Activated CD4-positive, alpha-beta memory T cell treated with anti-CD3 and anti-CD28 coated beads for 36 hours (primary cell): ENCODE measurements around the gene RBM42. TPM values are rescaled to one million over a fixed set of nuclear protein-coding genes. Genes with fewer than 3 reads are reported as not detected.
"Not testable (repeated sequence)": the region's sequence is repeated elsewhere in the genome, so short reads cannot be mapped to it uniquely, and the experiment has no call there.

Experiments used
- CTCF ChIA-PET: fragments of 350-600 bp; sonication (Branson Sonifier 250); formaldehyde crosslinking; loops from one replicate; lab custom pipeline; 2021; ENCODE audit warnings: antibody characterized with exemption, inconsistent platforms; lab: Charles Lee
- POLR2A ChIA-PET: fragments of 350-600 bp; sonication (Branson Sonifier 250); formaldehyde crosslinking; loops from one replicate; lab custom pipeline; 2021; ENCODE audit warnings: antibody characterized with exemption; lab: Charles Lee
- DNase-seq: peaks from one replicate; pipeline ENCODE4 v3.0.0-alpha.2; 2020
- H3K27ac Mint-ChIP-seq: one replicate; pipeline ENCODE4 v1.8.0; 2021; ENCODE audit warnings: mixed read lengths
- H3K27me3 Mint-ChIP-seq: one replicate; pipeline ENCODE4 v1.8.0; 2021; ENCODE audit warnings: mixed read lengths
- H3K36me3 Mint-ChIP-seq: one replicate; pipeline ENCODE4 v1.8.0; 2021; ENCODE audit warnings: mixed read lengths
- H3K4me1 Mint-ChIP-seq: one replicate; pipeline ENCODE4 v1.8.0; 2021; ENCODE audit warnings: low read depth, mixed read lengths
- H3K4me3 Mint-ChIP-seq: one replicate; pipeline ENCODE4 v1.8.0; 2021; ENCODE audit warnings: mild to moderate bottlenecking, mixed read lengths
- H3K9me3 Mint-ChIP-seq: one replicate; pipeline ENCODE4 v1.8.0; 2021; ENCODE audit warnings: mixed read lengths
- intact Hi-C: fragments of 100-400 bp; cut with micrococcal nuclease; formaldehyde crosslinking; loops from one replicate; pipeline ENCODE4 v1.15.1; 2023
- total RNA-seq, 2 experiments: library from RNA; stranded (reverse); gene quantifications; one replicate each; pipeline ENCODE4 v1.2.3, GENCODE V29; 2021

Gene RBM42
- total RNA-seq, 2 experiments from 2014 or later, result 86.4 to 88.0 TPM

DNA sequence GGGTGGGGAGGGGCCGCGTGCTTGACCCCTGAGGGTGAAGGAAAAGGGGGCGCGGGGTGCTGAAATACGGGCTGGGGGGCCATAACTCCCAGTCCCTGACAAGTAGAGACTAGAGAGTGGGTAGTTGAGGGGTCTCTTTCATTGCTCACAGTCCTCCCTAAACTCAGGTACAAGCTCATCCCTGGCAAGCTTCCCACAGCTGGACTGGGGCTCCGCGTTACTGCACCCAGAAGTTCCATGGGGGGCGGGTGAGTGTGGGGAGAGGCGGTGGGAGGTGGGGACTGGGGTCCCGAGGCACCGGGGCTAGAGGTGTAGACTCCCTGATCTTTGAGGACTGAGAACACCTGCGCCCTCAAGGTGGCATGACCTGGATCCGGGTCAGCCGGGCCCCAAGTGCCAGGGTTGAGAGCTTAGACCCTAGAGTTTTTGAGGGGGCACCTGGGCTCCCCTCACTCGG lies 14.0 kb downstream of the RBM42 start:
- H3K9me3 Mint-ChIP-seq, result no peaks in the 10 kb centered on the region
- ChIA-PET POLR2A (interaction anchor here (0.9 to 1.9 kb wide), 5 partner anchors 13 to 60 kb away, joined by 3 to 5 read pairs (median 3); partner anchors contain the start of gene HAUS5), CTCF (interaction anchor here (1.1 kb wide), 1 partner anchor 30 kb away, joined by 3 read pairs; the partner anchor contains the start of gene HAUS5)
- H3K27me3 Mint-ChIP-seq, result no peaks in the 10 kb centered on the region
- DNase-seq, result no peak
- no peak overlapping the region for H3K27ac Mint-ChIP-seq
- H3K36me3 Mint-ChIP-seq, result peaks cover 3% of the 10 kb centered on the region
- intact Hi-C loops, result loop anchor here (10.0 kb wide), 2 partner anchors 102 to 492 kb away; partner anchors contain the start of genes IGFLR1, LIN37, PSENEN and U2AF1L4
- H3K4me1 Mint-ChIP-seq, result peaks cover 32% of the 10 kb centered on the region
- H3K4me3 Mint-ChIP-seq, result peak overlapping the region; percentile 80

DNA sequence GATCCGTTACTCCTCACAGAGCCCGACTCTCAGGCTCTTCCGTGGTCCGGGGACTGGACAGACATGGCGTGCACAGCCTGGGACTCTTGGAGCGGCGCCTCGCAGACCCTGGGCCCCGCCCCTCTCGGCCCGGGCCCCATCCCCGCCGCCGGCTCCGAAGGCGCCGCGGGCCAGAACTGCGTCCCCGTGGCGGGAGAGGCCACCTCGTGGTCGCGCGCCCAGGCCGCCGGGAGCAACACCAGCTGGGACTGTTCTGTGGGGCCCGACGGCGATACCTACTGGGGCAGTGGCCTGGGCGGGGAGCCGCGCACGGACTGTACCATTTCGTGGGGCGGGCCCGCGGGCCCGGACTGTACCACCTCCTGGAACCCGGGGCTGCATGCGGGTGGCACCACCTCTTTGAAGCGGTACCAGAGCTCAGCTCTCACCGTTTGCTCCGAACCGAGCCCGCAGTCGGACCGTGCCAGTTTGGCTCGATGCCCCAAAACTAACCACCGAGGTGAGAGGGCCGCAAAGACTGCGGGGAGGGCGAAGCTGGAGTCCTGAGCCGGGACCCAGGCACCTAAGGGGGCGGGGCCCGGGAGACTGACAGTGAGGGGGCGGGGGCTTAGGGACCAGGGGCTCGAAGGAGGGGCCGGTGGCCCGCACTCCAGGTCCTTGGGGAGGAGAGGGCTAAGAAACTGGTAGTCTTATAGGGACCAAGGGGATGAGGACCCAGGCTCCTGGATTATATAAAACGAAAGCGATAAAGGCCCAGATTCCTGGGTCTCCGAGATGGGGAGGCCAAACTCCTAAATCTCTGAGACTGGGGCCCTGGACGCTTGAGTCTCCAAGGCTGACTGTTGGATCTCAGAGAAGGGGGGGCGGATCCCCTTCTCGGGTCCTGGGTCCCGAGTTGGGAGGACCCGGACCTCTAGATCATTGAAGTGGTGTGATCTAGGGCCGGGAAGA lies 14.7 kb downstream of the RBM42 start:
- peak; percentile 88 for DNase-seq
- ChIA-PET POLR2A (interaction anchor here (0.8 to 2.5 kb wide), 7 partner anchors 12 to 131 kb away, joined by 3 to 14 read pairs (median 4); partner anchors contain the start of gene HAUS5), CTCF (interaction anchor here (0.8 to 1.2 kb wide), 3 partner anchors 31 to 133 kb away, joined by 3 to 5 read pairs (median 3); partner anchors contain the start of gene HAUS5)
- H3K4me1 Mint-ChIP-seq, result peaks cover 32% of the 10 kb centered on the region
- H3K27ac Mint-ChIP-seq, result peak overlapping the region; percentile 78
- H3K9me3 Mint-ChIP-seq, result no peaks in the 10 kb centered on the region
- intact Hi-C loops, result loop anchor here (1.0 to 10.0 kb wide), 6 partner anchors 15 to 491 kb away; partner anchors contain the start of genes HAUS5, IGFLR1, LIN37 and PSENEN
- peak overlapping the region; percentile 80 for H3K4me3 Mint-ChIP-seq
- peaks cover 4% of the 10 kb centered on the region for H3K36me3 Mint-ChIP-seq
- H3K27me3 Mint-ChIP-seq, result no peaks in the 10 kb centered on the region

DNA sequence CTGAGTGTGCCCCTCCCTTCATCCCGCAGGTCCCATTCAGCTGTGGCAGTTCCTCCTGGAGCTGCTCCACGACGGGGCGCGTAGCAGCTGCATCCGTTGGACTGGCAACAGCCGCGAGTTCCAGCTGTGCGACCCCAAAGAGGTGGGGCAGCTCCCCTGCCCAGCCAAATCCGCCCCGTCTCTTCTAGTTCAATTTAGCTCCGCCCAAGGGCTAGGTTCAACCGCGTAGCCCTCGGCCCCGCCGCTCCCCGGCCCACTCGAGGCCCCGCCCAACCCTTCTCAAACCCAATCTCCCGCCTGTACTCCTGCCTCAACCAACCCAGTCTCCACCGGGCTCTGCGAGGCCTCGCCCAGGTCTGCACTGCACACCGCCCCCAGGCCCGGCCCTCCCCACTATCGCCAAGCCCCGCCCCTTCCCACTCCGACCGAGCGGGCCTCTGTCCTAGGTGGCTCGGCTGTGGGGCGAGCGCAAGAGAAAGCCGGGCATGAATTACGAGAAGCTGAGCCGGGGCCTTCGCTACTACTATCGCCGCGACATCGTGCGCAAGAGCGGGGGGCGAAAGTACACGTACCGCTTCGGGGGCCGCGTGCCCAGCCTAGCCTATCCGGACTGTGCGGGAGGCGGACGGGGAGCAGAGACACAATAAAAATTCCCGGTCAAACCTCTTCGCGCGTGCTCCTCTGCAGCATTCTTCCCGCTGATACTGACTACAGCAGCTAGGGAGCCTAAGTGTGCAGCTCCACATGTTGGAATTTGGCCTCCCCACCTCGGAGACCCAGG lies 15.6 kb downstream of the RBM42 start:
- peak; percentile 99 for DNase-seq
- peaks cover 4% of the 10 kb centered on the region for H3K36me3 Mint-ChIP-seq
- intact Hi-C loops, result loop anchor here (1.0 to 10.0 kb wide), 6 partner anchors 16 to 490 kb away; partner anchors contain the start of genes HAUS5, IGFLR1, LIN37 and PSENEN
- peak overlapping the region; percentile 80 for H3K4me3 Mint-ChIP-seq
- POLR2A ChIA-PET, result interaction anchor here (0.5 to 2.5 kb wide), 7 partner anchors 13 to 130 kb away, joined by 3 to 14 read pairs (median 3); partner anchors contain the start of gene HAUS5
- peaks cover 38% of the 10 kb centered on the region for H3K4me1 Mint-ChIP-seq
- CTCF ChIA-PET, result interaction anchor here (0.8 to 1.2 kb wide), 2 partner anchors 96 to 134 kb away, joined by 3 to 5 read pairs; no protein-coding TSS in a partner anchor
- H3K9me3 Mint-ChIP-seq, result no peaks in the 10 kb centered on the region
- peak overlapping the region; percentile 63 for H3K27ac Mint-ChIP-seq
- no peaks in the 10 kb centered on the region for H3K27me3 Mint-ChIP-seq

DNA sequence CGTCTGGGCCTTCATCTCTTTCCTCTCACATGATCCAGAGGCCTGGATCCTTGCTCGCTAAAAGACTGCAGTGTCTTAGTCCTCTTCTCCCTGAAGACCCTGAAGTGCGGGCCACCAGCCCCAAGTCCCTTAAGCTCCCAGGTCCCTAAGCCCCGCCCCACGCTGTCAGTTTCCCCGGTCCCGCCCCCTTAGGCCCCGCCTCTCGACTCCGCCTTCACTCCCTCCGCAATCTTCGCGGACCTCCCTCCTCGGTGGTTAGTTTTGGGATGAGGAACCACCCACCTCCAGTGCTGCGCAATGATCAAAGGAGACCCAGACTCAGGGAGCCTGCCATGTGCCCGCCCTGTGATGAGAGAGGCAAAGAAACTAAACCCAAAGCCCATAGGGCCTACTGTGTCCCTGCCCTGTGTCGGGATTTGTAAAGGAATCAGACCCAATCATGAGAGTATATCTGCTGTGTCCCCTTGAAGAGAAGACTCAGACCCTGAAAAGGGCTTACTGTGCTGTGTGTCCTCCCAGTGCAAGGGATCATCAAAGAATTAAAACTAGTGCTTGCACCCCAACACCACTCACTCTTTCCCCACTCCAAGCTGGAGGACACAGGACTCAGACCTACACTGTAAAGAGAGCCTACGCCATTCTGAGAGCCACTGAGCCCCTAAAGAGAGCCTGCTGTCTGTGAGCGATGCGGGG lies 16.3 kb downstream of the RBM42 start:
- H3K27me3 Mint-ChIP-seq, result no peaks in the 10 kb centered on the region
- peak overlapping the region; percentile 80 for H3K4me3 Mint-ChIP-seq
- POLR2A ChIA-PET, result interaction anchor here (0.5 to 2.5 kb wide), 2 partner anchors 32 to 57 kb away, joined by 3 to 14 read pairs; partner anchors contain the start of gene HAUS5
- peak overlapping the region; percentile 63 for H3K27ac Mint-ChIP-seq
- peak; percentile 91 for DNase-seq
- H3K36me3 Mint-ChIP-seq, result peaks cover 4% of the 10 kb centered on the region
- H3K4me1 Mint-ChIP-seq, result peaks cover 39% of the 10 kb centered on the region
- intact Hi-C loops, result loop anchor here (1.0 to 10.0 kb wide), 6 partner anchors 17 to 490 kb away; partner anchors contain the start of genes HAUS5, IGFLR1, LIN37 and PSENEN
- H3K9me3 Mint-ChIP-seq, result no peaks in the 10 kb centered on the region
- CTCF ChIA-PET, result no interaction called here

DNA sequence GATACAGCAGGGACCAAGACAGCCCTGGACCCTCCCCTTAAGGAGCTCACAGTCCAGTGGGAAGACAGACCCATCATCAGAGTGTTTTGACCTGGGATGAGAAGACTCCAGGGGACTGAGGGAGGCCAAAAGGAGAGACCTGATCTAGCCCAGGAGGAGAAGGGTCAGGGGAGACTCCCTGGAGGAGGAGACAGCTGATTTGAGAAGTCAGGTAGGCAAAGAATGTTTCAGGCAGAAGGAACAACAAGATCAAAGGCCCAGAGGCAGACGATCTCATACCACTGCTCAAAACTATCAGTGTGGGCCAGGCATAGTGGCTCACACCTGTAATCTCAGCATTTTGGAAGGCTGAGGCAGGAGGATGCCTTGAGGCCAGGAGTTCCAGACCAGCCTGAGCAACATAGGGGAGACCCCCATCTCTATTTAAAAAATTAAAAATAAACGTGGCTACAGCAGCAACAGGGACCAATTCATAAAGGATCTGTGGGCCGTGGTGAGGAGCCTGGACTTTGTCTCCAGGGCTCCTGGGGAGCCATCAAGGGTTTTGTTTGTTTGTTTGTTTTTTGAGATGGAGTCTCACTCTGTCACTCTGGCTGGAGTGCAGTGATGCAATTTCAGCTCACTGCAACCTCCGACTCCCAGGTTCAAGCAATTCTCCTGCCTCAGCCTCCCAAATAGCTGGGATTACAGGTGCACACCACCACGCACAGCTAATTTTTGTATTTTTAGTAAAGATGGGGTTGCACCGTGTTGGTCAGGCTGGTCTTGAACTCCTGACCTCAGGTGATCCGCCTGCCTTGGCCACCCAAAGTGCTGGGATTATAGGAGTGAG lies 17.1 kb downstream of the RBM42 start:
- H3K36me3 Mint-ChIP-seq, result peaks cover 6% of the 10 kb centered on the region
- H3K4me3 Mint-ChIP-seq, result no peak overlapping the region
- DNase-seq, result no peak
- no peaks in the 10 kb centered on the region for H3K9me3 Mint-ChIP-seq
- ChIA-PET POLR2A (interaction anchor here (2.5 kb wide), 1 partner anchor 33 kb away, joined by 14 read pairs; the partner anchor contains the start of gene HAUS5), CTCF (no interaction called here)
- intact Hi-C loops, result loop anchor here (2.0 to 10.0 kb wide), 4 partner anchors 33 to 489 kb away; partner anchors contain the start of genes HAUS5, IGFLR1, LIN37 and PSENEN
- H3K4me1 Mint-ChIP-seq, result peaks cover 45% of the 10 kb centered on the region
- peak overlapping the region; percentile 10 for H3K27ac Mint-ChIP-seq
- H3K27me3 Mint-ChIP-seq, result no peaks in the 10 kb centered on the region

DNA sequence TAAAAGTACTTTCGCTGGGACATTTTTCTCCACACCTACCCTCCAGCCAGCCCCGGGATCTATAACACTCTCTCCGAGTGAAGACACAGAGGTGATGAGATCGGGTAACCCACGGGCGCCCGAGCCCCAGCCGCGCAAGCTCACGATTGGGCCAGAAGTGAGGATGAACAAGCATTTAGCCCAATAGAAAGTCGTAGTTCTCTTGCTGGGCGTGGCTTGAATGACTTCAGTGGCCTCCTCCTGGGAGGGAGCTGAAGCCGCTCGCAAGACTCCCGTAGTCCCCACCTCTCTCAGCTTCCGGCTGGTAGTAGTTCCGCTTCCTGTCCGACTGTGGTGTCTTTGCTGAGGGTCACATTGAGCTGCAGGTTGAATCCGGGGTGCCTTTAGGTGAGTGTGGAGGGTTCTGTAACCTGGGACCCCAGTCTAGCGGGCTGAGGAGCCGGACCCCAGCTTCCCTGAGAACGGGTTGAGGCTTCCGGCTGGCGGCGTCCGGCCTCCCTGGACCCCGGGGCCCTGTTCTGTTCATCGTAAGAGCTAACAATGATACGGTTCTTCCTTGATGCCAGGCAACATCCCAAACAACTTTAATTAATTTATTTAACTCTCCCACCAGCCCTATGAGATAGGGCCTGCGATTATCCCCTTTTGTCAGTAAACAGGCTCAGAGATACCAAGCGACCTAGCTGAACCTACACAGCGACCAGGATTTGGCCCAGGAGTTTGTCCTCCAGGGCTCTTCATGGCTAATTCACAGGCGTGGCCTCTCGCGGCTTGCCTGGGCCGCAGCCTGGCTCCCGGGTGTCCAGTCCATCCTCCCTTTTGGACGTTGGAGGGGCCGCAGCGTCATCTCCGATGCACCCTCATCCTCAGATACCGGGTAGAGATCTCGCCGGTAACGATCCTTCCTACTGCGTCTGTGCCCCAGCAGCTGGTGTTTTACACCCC lies 19.5 kb downstream of the RBM42 start, which contains the start of gene COX6B1:
TSS of gene COX6B1 (plus strand) at position 307 of the 945 bp plus-strand sequence. CDS start 2,921 bp downstream, outside the sequence.
- intact Hi-C loops, result loop anchor here (1.0 to 10.0 kb wide), 4 partner anchors 25 to 487 kb away; partner anchors contain the start of genes IGFLR1, LIN37, PSENEN and THAP8
- H3K27me3 Mint-ChIP-seq, result no peaks in the 10 kb centered on the region
- POLR2A ChIA-PET, result interaction anchor here (0.5 to 1.2 kb wide), 9 partner anchors 9 to 569 kb away, joined by 3 to 9 read pairs (median 3); partner anchors contain the start of gene LIN37
- no peaks in the 10 kb centered on the region for H3K9me3 Mint-ChIP-seq
- H3K4me3 Mint-ChIP-seq, result peak within 1 kb of the TSS; percentile 97
- peaks cover 37% of the 10 kb centered on the region for H3K4me1 Mint-ChIP-seq
- H3K36me3 Mint-ChIP-seq, result peaks cover 15% of the 10 kb centered on the region
- peak; percentile 96 for DNase-seq
- peak within 1 kb of the TSS; percentile 85 for H3K27ac Mint-ChIP-seq
- CTCF ChIA-PET, result interaction anchor here (0.6 to 1.4 kb wide), 12 partner anchors 9 to 283 kb away, joined by 3 to 10 read pairs (median 4); no protein-coding TSS in a partner anchor

DNA sequence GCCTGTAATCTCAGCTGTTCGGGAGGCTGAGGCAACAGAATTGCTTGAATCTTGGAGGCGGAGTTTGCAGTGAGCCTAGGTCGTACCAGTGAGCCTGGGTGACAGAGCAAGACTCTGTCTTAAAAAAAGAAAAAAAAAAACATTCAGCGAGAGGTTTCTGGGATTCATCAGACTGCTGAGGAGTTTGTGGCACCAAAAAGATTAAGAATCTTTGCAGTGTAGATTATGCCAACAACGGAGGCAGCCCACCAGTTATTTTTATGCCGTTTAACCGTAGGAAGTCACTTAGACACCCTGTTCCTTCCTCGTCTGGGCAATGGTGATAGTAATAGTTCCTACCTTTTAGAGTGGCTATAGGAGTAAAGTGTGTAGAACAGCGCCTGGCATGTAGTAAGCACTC lies 21.7 kb downstream of the RBM42 start:
- POLR2A ChIA-PET, result no interaction called here
- intact Hi-C loops, result no loop called here
- peaks cover 28% of the 10 kb centered on the region for H3K36me3 Mint-ChIP-seq

DNA sequence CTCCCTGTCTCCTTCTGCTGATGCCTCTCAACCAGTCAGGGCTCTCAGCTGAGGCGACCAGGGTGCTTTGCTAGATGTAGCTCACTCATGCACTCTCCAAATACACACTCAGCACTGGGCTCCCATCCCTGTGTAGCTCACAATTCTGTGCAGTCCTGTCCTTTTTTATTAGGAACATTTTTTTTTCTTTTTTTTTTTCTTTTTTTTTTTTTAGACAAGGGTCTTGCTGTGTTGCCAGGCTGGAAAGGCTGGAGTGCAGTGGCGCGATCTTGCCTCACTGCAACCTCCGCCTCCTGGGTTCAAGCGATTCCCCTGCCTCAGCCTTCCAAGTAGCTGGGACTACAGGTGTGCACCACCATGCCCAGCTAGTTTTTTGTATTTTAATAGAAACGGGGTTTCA lies 26.0 kb downstream of the RBM42 start:
- H3K36me3 Mint-ChIP-seq, result peaks cover 39% of the 10 kb centered on the region
- H3K27ac Mint-ChIP-seq, H3K9me3 Mint-ChIP-seq, POLR2A ChIA-PET, DNase-seq, intact Hi-C loops, CTCF ChIA-PET, H3K4me3 Mint-ChIP-seq, H3K27me3 Mint-ChIP-seq: not testable (repeated sequence)
- peaks cover 13% of the 10 kb centered on the region for H3K4me1 Mint-ChIP-seq

More for the DNA sequence above, 21.7 kb downstream of the RBM42 start:
- no peaks in the 10 kb centered on the region for H3K9me3 Mint-ChIP-seq
- CTCF ChIA-PET, result no interaction called here
- no peak for DNase-seq
- peaks cover 24% of the 10 kb centered on the region for H3K4me1 Mint-ChIP-seq
- H3K27me3 Mint-ChIP-seq, result no peaks in the 10 kb centered on the region
- H3K27ac Mint-ChIP-seq, result no peak overlapping the region
- H3K4me3 Mint-ChIP-seq, result no peak overlapping the region

DNA sequence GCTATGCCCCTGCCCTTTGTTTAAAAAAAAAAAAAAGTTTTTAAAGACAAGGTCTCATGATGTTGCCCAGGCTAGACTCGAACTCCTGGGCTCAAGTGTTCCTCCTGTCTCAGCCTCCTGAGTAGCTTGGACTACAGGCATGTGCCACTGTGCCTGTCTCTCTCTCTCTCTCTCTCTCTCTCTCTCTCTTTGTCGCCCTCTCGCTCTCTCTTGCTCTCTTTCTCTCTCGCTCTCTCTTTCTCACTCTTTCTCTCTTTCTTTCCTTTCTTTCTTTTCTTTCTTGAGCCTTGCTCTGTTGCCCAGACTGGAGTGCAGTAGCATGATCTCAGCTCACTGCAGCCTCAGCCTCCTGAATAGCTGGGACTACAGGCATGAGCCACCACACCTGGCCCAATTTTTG lies 26.8 kb downstream of the RBM42 start:
- no peak for DNase-seq
- intact Hi-C loops, result no loop called here
- CTCF ChIA-PET, result interaction anchor here (0.6 to 0.7 kb wide), 2 partner anchors 40 to 644 kb away, joined by 4 to 5 read pairs; no protein-coding TSS in a partner anchor
- Mint-ChIP-seq H3K27ac (no peak overlapping the region), H3K4me1 (peaks cover 9% of the 10 kb centered on the region), H3K36me3 (peaks cover 41% of the 10 kb centered on the region), H3K9me3 (no peaks in the 10 kb centered on the region), H3K4me3 (no peak overlapping the region), H3K27me3 (no peaks in the 10 kb centered on the region)
- POLR2A ChIA-PET, result no interaction called here
